H1 (cell line): Measurements from ENCODE around the gene MVK. TPM values are rescaled to one million over a fixed set of nuclear protein-coding genes. Genes with fewer than 3 reads are reported as not detected.
A peak's percentile ranks its signal among the peaks of the same experiment; 100 is the strongest.

Source experiments
- BCL11A ChIP-seq, 2 experiments: IDR thresholded peaks; one replicate each; pipeline ENCODE4 v1.6.1; 2011; ENCODE audit warnings: low read depth in 2 of 2, low read length in 2 of 2, mild to moderate bottlenecking in 2 of 2
- BRCA1 ChIP-seq: IDR thresholded peaks from 2 replicates; pipeline ENCODE4 v1.6.1; 2012; ENCODE audit warnings: low read depth, low read length, improper control_type of control experiment
- CBX5 ChIP-seq: fragments of 300-800, 300-1000 bp; sonication (generic); IDR thresholded peaks from 2 replicates; pipeline ENCODE4 v1.7.1; 2016; ENCODE audit warnings: antibody characterized with exemption, low read length, low read depth
- CEBPB ChIP-seq: IDR thresholded peaks from 2 replicates; pipeline ENCODE4 v1.6.1; 2012; ENCODE audit warnings: low read depth, low read length
- CHD1 ChIP-seq: IDR thresholded peaks from 2 replicates; pipeline ENCODE4 v1.6.1; 2012; ENCODE audit warnings: low read depth, low read length, improper control_type of control experiment
- CHD2 ChIP-seq: IDR thresholded peaks from 2 replicates; pipeline ENCODE4 v1.6.1; 2012; ENCODE audit warnings: low read length, improper control_type of control experiment
- CTBP2 ChIP-seq: IDR thresholded peaks from 2 replicates; pipeline ENCODE4 v1.7.0; 2011; ENCODE audit warnings: borderline replicate concordance, mild to moderate bottlenecking, moderate library complexity, mixed read lengths, low read length; ENCODE audit not compliant: insufficient read depth, insufficient read length
- EGR1 ChIP-seq: IDR thresholded peaks from 2 replicates; pipeline ENCODE4 v1.6.1; 2011; ENCODE audit warnings: low read depth, low read length, borderline replicate concordance
- KDM1A ChIP-seq: fragments of 200-600, 300-600 bp; sonication (generic); IDR thresholded peaks from 2 replicates; pipeline ENCODE4 v1.7.1; 2016; ENCODE audit warnings: mild to moderate bottlenecking, low read length, borderline replicate concordance
- KDM4A ChIP-seq: IDR thresholded peaks from one replicate; pipeline ENCODE4 v1.7.1; 2012; ENCODE audit warnings: low read depth, mild to moderate bottlenecking, moderate library complexity, low read length, inconsistent platforms; ENCODE audit not compliant: severe bottlenecking
- KDM5A ChIP-seq: fragments of 200-600 bp; IDR thresholded peaks from 2 replicates; pipeline ENCODE4 v1.7.1; 2012; ENCODE audit warnings: mild to moderate bottlenecking, low read length, inconsistent platforms, mixed read lengths
- MAFK ChIP-seq: IDR thresholded peaks from 2 replicates; pipeline ENCODE4 v1.6.1; 2012; ENCODE audit warnings: low read depth, mild to moderate bottlenecking, improper control_type of control experiment, low read length
- NRF1 ChIP-seq: IDR thresholded peaks from 2 replicates; pipeline ENCODE4 v1.6.1; 2011; ENCODE audit warnings: mild to moderate bottlenecking, low read depth, low read length, improper control_type of control experiment
- PHF8 ChIP-seq: fragments of 200-600 bp; sonication (generic); conservative IDR thresholded peaks from 2 replicates; pipeline ENCODE4 v1.7.1; 2012; ENCODE audit warnings: low read depth, mild to moderate bottlenecking, inconsistent platforms, low read length, moderate library complexity
- RBBP5 ChIP-seq: IDR thresholded peaks from 2 replicates; pipeline ENCODE4 v1.7.1; 2012; ENCODE audit warnings: low read depth, mild to moderate bottlenecking, inconsistent platforms, low read length, moderate library complexity, borderline replicate concordance
- RFX5 ChIP-seq: IDR thresholded peaks from 2 replicates; pipeline ENCODE4 v1.6.1; 2011; ENCODE audit warnings: low read depth, low read length, improper control_type of control experiment, borderline replicate concordance
- RXRA ChIP-seq: IDR thresholded peaks from 2 replicates; pipeline ENCODE4 v1.6.1; 2011; ENCODE audit warnings: low read depth, mild to moderate bottlenecking, low read length, moderate library complexity; ENCODE audit not compliant: insufficient read depth
- SIN3A ChIP-seq, 2 experiments: IDR thresholded peaks in 1 of 2; conservative IDR thresholded peaks in 1 of 2; 2 replicates each; pipeline ENCODE4 v1.6.1; 2011 to 2012; ENCODE audit warnings: low read length in 2 of 2, improper control_type of control experiment in 1 of 2, low read depth in 1 of 2, mild to moderate bottlenecking in 1 of 2
- SIX5 ChIP-seq: IDR thresholded peaks from 2 replicates; pipeline ENCODE4 v1.6.1; 2011; ENCODE audit warnings: mild to moderate bottlenecking, low read depth, low read length
- TAF7 ChIP-seq: optimal IDR thresholded peaks from 2 replicates; pipeline ENCODE3; 2011; ENCODE audit warnings: low read depth, mild to moderate bottlenecking, inconsistent platforms, low read length, moderate library complexity, borderline replicate concordance
- TBP ChIP-seq: IDR thresholded peaks from 2 replicates; pipeline ENCODE4 v1.6.1; 2011; ENCODE audit warnings: low read depth, low read length, improper control_type of control experiment
- polyA plus RNA-seq, 7 experiments: library from polyadenylated mRNA; depleted of rRNA in 3 of 7; stranded (reverse) in 5 of 7; unstranded in 2 of 7; fragments of >200 nt in 5 of 7; fragments of 200-250 nt in 2 of 7; gene quantifications; 1 replicate in 5 of 7; 2 replicates in 1 of 7; 4 replicates in 1 of 7; pipeline versions ENCODE4 v1.2.1 to v1.2.3, GENCODE V29; 2011 to 2013; ENCODE audit warnings: missing spikeins in 2 of 7, mixed read lengths in 2 of 7
- total RNA-seq: library from RNA; stranded (reverse); fragmentation: NEBNext Ultra II Directional; extraction: Animal tissue kit (Norgen Biotek cat#: 25700); gene quantifications from 2 replicates; pipeline ENCODE4 v1.2.1, GENCODE V29; 2021
- TF ChIP-seq, protein P1 (sequence below): IDR thresholded peaks from 2 replicates; pipeline ENCODE4 v1.6.1; 2011; ENCODE audit warnings: low read depth, mild to moderate bottlenecking, low read length; ENCODE audit not compliant: insufficient read depth
- TF ChIP-seq, protein P2 (sequence below): IDR thresholded peaks from 2 replicates; pipeline ENCODE4 v1.6.1; 2012; ENCODE audit warnings: inconsistent platforms

The MVK gene
- total and polyA plus RNA-seq, 2 of the 8 experiments (the other 6 are each of a cell fraction or from before 2014, with no cell fraction given), result 15.7 to 20.9 TPM

DNA sequence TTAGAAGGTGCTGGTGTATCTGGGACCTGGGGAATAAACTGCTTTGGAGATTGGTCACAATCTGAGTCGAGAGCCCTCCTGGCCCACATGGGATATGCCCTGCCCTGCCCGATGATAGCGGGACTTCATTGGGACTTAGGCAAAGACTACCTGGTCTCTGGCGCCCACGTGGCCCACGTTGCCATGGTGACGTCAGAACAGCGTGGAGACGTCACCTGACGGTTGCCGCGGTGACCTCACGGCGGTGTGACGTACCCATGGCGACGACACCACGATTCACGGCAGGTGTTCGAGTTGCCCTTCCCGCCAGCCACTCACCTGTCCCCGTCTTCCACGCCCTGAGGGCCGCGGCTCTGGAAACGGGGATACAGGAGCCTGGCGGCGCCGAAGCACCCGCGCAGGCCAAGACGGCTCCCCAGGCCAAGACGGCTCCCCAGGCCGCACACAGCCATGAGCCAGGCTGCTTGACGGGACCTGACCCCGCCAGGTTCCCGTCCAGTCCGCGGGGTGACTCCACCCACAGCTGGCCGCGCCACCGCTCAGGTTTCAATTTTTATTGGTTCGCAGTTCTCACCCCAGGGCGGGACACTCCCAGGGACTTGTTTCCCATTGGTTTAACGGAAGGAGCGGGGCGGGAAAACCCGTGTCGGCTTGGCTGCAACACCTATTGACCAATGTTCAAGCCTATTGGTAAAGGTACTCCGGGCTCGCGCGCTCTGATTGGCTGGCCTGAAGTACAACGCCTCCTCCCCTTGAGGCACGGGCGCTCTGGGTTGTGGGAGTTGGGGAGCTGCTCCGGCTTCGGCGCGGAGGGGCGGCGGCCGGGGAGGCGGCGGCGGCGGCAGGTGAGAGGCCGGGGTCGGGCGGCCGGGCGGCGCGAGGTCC lies at the start of gene MVK, which contains the start of gene MMAB (continued):
- TF ChIP-seq CHD1 (no peak), KDM5A (no peak), CHD2 (peak; percentile 61), PHF8 (peak; percentile 93), CEBPB (peak; percentile 26; the same call in 1 of the 2 replicates), KDM1A (0 out of 2 replicates have a peak, but pooled peaks have one; percentile 23), TBP (no peak), RBBP5 (no peak; the same call in 1 of the 2 replicates), NRF1 (no peak), RXRA (no peak), BRCA1 (peak; percentile 47; the same call in 1 of the 2 replicates), CBX5 (no peak), SIX5 (no peak), MAFK (no peak), CTBP2 (peak; percentile 63), TAF7 (peak; percentile 48), SIN3A (conservative IDR thresholded peaks at IDR 0.05 in 1 of 2, IDR thresholded peaks at IDR 0.05 in 1 of 2; ENCODE audit: low read depth in 1 of 2, low read length in 2 of 2) (peak; percentile 64 to 98; a peak in 2 of 4 replicates), BCL11A (IDR thresholded peaks at IDR 0.05; ENCODE audit: low read depth in 2 of 2, low read length in 2 of 2) (no peak), EGR1 (no peak), KDM4A (peak; percentile 90), RFX5 (no peak)
- TF ChIP-seq, protein P1, sequence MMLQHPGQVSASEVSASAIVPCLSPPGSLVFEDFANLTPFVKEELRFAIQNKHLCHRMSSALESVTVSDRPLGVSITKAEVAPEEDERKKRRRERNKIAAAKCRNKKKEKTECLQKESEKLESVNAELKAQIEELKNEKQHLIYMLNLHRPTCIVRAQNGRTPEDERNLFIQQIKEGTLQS, result peak; percentile 51; the same call in 1 of the 2 replicates
- TF ChIP-seq, protein P2, sequence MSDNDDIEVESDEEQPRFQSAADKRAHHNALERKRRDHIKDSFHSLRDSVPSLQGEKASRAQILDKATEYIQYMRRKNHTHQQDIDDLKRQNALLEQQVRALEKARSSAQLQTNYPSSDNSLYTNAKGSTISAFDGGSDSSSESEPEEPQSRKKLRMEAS, result peak; percentile 99
